Left renal pelvis (tissue), 4 donors: ENCODE measurements around the gene PRM3. TPM values are rescaled to one million over a fixed set of nuclear protein-coding genes. Genes with fewer than 3 reads are reported as not detected.
"Not testable (repeated sequence)": the region's sequence is repeated elsewhere in the genome, so short reads cannot be mapped to it uniquely, and the experiment has no call there.

Experiments used
- DNase-seq, 4 donors: peaks; one replicate each; pipeline ENCODE4 v3.0.0-alpha.2; 2013; ENCODE audit warnings: low read depth in 4 of 4, low spot score in 3 of 4
- polyA plus RNA-seq, 4 donors: library from polyadenylated mRNA; unstranded; fragments of 120-200 nt; gene quantifications; one replicate each; pipeline ENCODE4 v1.2.1, GENCODE V29; 2013; ENCODE audit not compliant: insufficient read length in 4 of 4

PRM3 gene
- polyA plus RNA-seq, 4 donors: not detected

- DNase-seq: no peak
Observed at GRCh38 chr16:11306997-11307638, 33.7 kb upstream of the PRM3 start.

- no peak for DNase-seq
Observed at GRCh38 chr16:11306381-11306780, 33.0 kb upstream of the PRM3 start.

- peak in 1 of 4 donors; percentile 37 for DNase-seq
Observed at GRCh38 chr16:11303405-11304138, 30.1 kb upstream of the PRM3 start.

- DNase-seq: no peak
Observed at GRCh38 chr16:11302977-11303376, 29.5 kb upstream of the PRM3 start.

- no peak for DNase-seq
Observed at GRCh38 chr16:11301645-11302501, 28.4 kb upstream of the PRM3 start.

- DNase-seq: no peak
Observed at GRCh38 chr16:11300560-11300892, 27.1 kb upstream of the PRM3 start.

- no peak for DNase-seq
Observed at GRCh38 chr16:11299865-11300559, 26.6 kb upstream of the PRM3 start.

- not testable (repeated sequence) for DNase-seq
Observed at GRCh38 chr16:11298950-11299547, 25.6 kb upstream of the PRM3 start.

- no peak for DNase-seq
Observed at GRCh38 chr16:11298143-11298900, 24.9 kb upstream of the PRM3 start.

GRCh38 chr16:11297492-11298142 lies 24.2 kb upstream of the PRM3 start:
- peak in 1 of 4 donors; percentile 62 for DNase-seq

GRCh38 chr16:11296706-11297491 lies 23.5 kb upstream of the PRM3 start:
- DNase-seq: no peak

- no peak for DNase-seq
Observed at GRCh38 chr16:11296351-11296705, 22.9 kb upstream of the PRM3 start.

- DNase-seq: no peak
Observed at GRCh38 chr16:11295672-11296071, 22.2 kb upstream of the PRM3 start.

GRCh38 chr16:11292076-11292748 lies 18.8 kb upstream of the PRM3 start:
- DNase-seq: no peak

- no peak for DNase-seq
Observed at GRCh38 chr16:11291091-11291703, 17.8 kb upstream of the PRM3 start.

- DNase-seq: no peak
Observed at GRCh38 chr16:11290102-11290893, 16.9 kb upstream of the PRM3 start.

- not testable (repeated sequence) for DNase-seq
Observed at GRCh38 chr16:11289696-11290095, 16.3 kb upstream of the PRM3 start.
